ENCODE measurements around the gene SACM1L.

The SACM1L gene

DNA sequence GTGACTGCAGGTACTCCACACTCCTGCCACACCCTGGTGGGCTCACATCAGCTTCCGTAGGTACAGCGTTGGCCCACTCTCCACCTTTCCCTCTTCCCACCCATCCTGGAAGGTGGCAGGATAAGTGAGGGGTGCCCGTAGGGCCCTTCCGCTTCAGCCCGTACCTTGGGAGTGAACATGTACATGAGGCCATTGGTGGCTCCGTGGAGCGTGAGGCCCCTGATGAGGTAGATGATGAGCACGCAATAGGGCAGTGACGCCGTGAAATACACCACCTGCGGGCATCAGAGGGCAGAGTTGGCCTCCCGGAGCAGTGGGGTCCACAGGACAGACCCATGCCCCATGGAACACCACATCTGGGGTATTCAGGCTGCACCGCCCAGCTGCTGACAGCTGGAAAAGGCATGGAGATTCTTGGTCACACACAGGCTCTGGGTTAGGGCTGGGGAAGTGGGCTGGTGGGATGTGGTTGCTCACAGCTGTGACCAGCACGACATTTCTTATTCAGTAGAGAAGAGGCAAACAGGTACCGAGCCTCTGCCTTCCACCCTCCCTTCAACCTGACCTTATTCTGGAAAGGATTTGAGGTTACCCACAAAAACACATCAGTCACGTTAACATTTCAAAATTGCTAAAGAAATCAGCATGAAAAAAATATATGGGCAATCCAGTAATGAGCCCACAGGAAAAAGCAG is 83.3 kb downstream of the SACM1L start:
- no peak for DNase-seq

GRCh38 chr3:45773072-45773471 is 83.9 kb downstream of the SACM1L start:
- no peak for DNase-seq

- no peak for DNase-seq
Observed at GRCh38 chr3:45773714-45774449, 84.7 kb downstream of the SACM1L start.

DNA sequence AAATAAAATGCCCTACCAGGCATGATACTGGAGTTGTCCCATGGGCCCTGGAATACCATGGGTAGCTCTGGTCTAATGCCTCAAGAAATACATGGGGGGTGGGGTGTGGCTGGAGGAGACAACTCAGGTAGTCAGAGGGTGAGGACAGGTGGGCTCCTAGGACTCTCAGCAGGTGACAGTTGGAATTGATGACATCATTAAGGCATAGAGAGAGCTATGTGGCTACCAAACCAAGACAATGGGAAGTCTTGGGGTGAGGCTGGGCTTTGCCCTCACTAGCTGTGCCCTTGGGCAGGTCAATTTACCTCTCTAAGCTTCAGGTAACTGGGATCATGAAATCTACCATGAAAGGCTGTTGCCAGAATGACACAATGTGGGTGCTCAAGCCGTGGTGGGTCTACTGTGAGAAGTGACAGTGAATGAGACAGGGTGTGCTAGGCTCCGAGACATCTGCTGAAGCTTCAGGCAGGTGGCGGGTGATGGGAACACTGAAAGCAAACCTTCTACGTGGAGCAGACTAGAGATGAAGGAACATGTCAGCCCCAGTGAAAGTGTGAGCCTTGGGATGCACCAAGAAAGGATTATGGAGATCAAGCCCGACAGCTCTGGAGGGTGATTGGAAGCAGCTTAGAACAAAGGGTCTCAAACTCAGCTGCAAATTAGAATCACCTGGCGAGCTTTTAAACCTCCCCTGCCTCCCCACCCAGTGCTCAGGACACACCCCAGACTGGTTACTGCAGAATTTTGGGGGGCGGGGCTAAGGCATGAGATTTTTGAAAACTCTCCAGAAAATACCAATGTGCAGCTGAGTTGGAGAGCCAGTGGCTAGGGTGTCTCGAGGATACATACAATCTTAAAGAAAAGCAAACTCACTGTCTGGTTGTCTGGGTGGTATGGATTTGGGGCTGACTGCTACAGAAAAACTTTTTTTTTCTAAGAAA is 85.7 kb downstream of the SACM1L start:
- DNase-seq = no peak

DNA sequence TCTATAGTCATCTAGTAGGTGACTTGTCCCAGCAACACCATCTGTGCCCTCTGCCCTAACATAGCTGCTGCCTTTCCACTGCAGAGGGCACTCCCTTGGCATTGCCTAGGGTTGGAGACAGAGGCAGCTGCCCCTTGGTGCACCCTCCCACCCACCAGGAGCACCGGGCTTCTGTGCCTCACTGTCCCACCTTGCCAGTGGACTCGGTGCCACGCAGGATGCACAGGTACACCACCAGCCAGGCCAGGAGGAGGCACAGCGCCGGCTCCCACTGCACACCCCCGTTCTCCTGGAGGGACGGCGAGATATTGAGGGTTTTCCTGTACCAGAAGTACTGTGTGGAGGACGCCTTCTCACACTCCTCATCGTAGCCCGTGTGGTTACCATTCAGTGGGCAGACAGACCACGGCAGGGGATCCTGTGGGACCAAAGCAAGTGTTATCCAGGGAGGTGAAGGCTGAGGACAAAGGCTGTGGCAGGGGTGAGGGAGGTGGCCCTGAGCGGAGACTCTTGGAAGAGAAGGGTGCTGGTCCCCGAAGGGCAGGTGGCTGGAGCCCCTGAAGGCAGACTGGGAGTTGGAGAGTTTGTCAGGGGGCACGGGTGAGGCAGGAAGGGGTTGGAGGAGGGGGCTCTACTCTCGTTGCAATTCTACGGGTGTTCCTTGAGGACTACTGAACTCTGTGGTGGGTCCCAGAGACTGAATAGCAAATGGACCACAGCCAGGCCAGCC is 86.5 kb downstream of the SACM1L start:
- DNase-seq = no peak

GRCh38 chr3:45776301-45776595 is 87.1 kb downstream of the SACM1L start:
- DNase-seq = no peak

DNA sequence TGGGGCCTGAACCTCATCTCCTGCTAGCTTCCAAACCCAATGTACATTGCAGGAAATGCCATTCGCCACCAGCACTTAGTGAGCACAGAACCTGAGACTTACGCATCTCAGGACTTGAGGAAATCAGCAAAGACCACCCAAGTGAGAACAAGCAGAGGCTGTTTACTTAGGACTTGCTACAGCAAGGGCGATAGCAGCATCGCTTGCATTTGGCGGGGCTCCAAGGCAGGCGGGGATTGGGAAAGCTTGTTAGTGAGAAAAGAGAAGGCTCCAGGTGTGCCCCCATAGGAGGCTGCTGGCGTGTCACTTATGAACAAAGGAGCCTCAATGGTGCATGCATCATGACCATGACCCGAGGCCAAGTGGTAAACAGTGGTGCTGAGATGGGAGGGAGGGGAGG is 87.4 kb downstream of the SACM1L start:
- no peak for DNase-seq

- no peak for DNase-seq
Observed at GRCh38 chr3:45777111-45777745, 88.0 kb downstream of the SACM1L start.

GRCh38 chr3:45777746-45778386 is 88.7 kb downstream of the SACM1L start:
- DNase-seq = no peak

GRCh38 chr3:45778761-45779201 is 89.6 kb downstream of the SACM1L start:
- DNase-seq = no peak

DNA sequence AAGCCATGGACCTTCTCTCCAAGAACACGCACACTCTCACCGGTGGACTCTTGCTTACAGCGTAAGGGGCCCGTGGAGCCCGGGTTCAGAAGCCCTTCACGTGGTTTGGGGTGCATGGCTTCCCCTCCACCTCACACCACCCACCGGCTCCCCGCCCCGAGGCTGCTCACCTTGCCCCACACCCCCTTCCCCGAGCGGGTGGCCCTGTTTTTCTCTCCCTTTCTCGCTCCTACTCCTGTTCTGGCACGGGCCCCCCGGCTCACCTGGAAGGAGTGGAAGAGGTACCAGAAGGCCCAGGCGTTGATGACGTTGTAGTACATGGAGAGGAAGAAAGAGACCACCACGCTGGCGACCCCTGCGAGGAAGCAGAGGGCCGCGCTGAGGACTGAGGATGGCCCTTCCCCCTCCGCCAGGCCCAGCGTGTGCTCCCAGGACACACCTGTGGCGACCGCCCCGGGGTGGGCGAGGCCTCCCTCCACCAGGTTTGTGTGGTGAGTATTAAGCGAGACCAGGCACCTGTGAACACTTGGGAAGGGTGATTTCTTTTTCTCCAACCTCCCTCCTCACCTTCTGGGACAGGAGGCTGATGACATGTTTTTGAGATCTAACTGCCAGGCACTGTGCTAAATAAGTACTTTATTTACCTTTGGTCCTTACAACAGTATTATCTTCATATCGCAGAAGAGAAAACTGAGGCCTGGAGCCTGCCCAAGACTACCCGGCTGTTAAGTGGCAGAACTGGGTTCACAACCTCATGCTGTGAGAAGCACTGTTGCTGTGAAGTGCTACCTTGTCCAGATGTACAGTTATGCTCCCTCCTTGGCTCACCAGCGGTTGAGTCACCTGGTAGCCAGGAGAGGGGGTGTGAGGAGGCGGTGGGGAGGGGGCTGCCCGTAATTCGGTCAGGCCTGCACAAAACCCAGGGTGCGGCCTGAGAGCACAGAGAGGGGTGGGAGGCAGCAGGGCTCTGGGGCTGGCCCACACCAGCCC is 90.8 kb downstream of the SACM1L start:
- DNase-seq = no peak

DNA sequence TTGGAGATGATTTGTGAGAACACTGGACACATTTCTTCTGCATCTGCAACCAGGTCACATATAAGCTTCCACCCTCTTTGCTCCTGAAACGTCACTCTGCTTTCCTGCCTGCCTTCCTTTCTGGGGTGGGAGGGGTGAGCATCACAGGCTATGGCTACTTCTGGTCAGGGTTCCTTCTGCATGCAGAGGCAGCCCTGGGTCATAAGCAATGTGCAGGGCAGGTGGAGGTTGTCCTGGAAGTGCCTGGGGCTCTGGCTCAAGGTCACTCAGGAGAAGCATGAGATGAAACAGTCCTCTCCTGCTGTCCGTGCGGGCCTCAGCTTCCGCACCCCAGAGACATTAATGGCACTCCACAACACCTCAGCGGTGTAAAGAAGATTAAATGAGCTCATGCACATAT is 92.1 kb downstream of the SACM1L start:
- no peak for DNase-seq

GRCh38 chr3:45781841-45782240 is 92.6 kb downstream of the SACM1L start:
- no peak for DNase-seq

- DNase-seq = no peak
Observed at GRCh38 chr3:45782381-45782780, 93.2 kb downstream of the SACM1L start.

- no peak for DNase-seq
Observed at GRCh38 chr3:45783667-45784066, 94.5 kb downstream of the SACM1L start.

- DNase-seq = no peak
Observed at GRCh38 chr3:45785605-45786150, 96.5 kb downstream of the SACM1L start.

DNA sequence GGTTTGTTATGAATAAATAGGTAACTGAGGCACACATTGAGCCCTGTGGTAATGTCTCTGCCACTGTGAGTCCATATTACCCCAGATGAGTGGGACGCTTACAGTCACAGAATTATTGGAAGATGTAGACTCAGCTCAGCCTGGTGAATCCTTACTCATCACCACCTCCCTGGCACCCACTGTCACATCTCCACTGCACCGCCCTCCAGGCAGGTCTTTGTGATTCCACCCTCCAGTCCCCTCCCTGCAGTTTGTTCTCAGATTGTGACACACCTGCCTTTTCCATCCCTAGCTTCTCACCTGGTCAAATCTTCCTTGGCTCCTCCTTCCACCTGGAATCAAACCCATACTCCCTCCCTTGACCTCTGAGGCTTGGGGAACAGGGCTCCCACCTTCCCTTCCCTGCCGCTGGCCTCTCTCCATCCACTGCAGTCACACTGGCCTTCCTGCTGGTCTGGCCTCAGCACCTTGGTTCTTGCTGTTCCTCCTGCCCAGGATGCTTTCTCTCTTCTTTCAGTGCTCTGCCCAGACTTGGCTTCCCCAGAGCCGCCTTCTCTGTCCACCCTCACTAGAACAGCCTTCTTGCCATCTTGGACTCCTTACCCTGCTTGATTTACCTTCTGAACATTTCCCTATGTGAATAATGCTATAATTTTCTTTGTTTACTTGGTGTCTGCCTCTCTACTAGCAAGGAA is 97.8 kb downstream of the SACM1L start:
- no peak for DNase-seq

DNA sequence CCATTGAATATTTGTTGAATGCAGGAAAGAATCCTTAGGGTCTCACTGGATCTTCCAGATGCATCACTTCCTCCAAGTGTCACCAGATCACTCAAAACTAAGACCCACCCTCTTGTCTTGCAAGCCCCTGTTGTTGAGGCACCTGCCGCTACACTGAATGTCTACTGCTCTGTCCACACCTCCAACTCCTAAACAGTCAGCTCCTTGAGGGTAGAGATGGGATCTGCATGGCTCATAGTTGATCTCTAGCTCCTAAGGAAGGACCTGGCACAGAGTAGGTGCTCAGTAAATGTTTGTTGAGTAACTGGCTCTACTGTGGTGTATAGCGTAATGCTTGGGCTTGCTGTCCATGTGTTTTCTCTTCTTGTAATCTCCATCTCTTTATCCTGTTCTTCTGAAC is 98.4 kb downstream of the SACM1L start:
- DNase-seq = no peak

DNA sequence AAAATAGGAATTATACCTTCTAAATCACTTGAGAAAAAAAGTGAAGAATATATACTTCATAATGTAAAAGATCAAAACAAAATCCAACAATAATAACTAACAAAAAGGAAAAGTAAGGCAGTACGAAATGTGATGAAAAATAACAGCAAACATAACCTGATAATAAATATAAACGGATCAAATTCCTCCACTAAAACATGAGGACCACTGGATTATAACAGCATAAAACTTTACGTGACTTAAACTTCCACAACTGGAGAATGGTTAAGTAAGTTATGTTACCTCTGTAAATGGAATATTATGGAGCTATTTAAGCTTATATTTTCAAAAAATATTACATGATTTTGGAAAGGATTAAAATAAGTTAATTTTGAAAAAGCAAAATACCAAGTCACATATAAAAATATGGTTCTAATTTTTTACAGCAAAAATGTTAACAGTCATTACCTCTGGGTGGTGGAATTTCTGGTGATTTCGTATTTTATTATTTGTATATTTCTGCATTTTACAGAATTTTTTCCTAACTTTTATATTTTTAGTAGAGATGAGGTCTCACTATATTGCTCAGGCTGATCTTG is 100.1 kb downstream of the SACM1L start:
- DNase-seq = no peak
